ENCODE results near the gene TMEM63C. TPM values are rescaled to one million over a fixed set of nuclear protein-coding genes. Genes with fewer than 3 reads are reported as not detected.

Gene TMEM63C
- total RNA-seq, 5 donors from 2014 or later (not counting 1 experiment from before 2014, with no cell fraction given), result 0.76 to 2.6 (median 1.3) TPM

GRCh38 chr14:77259025-77259715, 77.6 kb downstream of the TMEM63C start:
- ATAC-seq (replicated peaks in 1 of 4) (no peak), DNase-seq (no peak)
- Histone ChIP-seq H3K4me1 (ENCODE audit: control insufficient read depth in 1 of 2, extremely low read depth in 1 of 2, insufficient read depth in 2 of 2, low read length in 2 of 2) (no peaks in the 10 kb centered on the region), H3K27me3 (replicated peaks in 1 of 2; ENCODE audit: control insufficient read depth in 2 of 2, extremely low read depth in 1 of 2, insufficient read depth in 2 of 2, low read length in 1 of 2) (peaks cover 0 to 42% of the 10 kb centered on the region in 2 experiments), H3K27ac (ENCODE audit: low read length) (no peak overlapping the region), H3K36me3 (ENCODE audit: control insufficient read depth in 2 of 2, extremely low read depth in 1 of 2, insufficient read depth in 1 of 2, low read length in 1 of 2) (no peaks in the 10 kb centered on the region), H3K9me3 (no peaks in the 10 kb centered on the region), H3K4me3 (ENCODE audit: control insufficient read depth in 1 of 2, extremely low read depth in 1 of 2, low read length in 1 of 2) (no peak overlapping the region)
- CTCF ChIA-PET, result no interaction called here
- POLR2A ChIA-PET, result no interaction called here
- no peaks in the 10 kb centered on the region for H3K36me3 Mint-ChIP-seq
- H3K9me3 Mint-ChIP-seq, result no peaks in the 10 kb centered on the region
- H3K27ac Mint-ChIP-seq, result no peak overlapping the region
- peaks cover 7 to 22% of the 10 kb centered on the region in 2 donors for H3K27me3 Mint-ChIP-seq
- 83% methylated on average over 6 of the region's 11 CpGs for WGBS (ENCODE audit: insufficient coverage)
- no peak overlapping the region for H3K4me3 Mint-ChIP-seq
- no peaks in the 10 kb centered on the region for H3K4me1 Mint-ChIP-seq

- POLR2A ChIA-PET, result no interaction called here
- ATAC-seq (replicated peaks in 1 of 4), result no peak
- H3K4me1 ChIP-seq (ENCODE audit: control insufficient read depth in 1 of 2, extremely low read depth in 1 of 2, insufficient read depth in 2 of 2, low read length in 2 of 2), result no peaks in the 10 kb centered on the region
- 83% methylated on average over 8 of the region's 11 CpGs for WGBS (ENCODE audit: insufficient coverage)
- Mint-ChIP-seq H3K27me3 (peaks cover 7 to 22% of the 10 kb centered on the region in 2 donors), H3K27ac (no peak overlapping the region), H3K4me3 (no peak overlapping the region), H3K9me3 (no peaks in the 10 kb centered on the region), H3K4me1 (no peaks in the 10 kb centered on the region), H3K36me3 (no peaks in the 10 kb centered on the region)
- DNase-seq, result no peak
- CTCF ChIA-PET, result no interaction called here
- H3K4me3 ChIP-seq (ENCODE audit: control insufficient read depth in 1 of 2, extremely low read depth in 1 of 2, low read length in 1 of 2), result no peak overlapping the region
- no peaks in the 10 kb centered on the region for H3K9me3 ChIP-seq
- H3K27me3 ChIP-seq (replicated peaks in 1 of 2; ENCODE audit: control insufficient read depth in 2 of 2, extremely low read depth in 1 of 2, insufficient read depth in 2 of 2, low read length in 1 of 2), result peaks cover 0 to 49% of the 10 kb centered on the region in 2 experiments
- no peak overlapping the region for H3K27ac ChIP-seq (ENCODE audit: low read length)
- H3K36me3 ChIP-seq (ENCODE audit: control insufficient read depth in 2 of 2, extremely low read depth in 1 of 2, insufficient read depth in 1 of 2, low read length in 1 of 2), result no peaks in the 10 kb centered on the region
These were observed 78.6 kb downstream of the TMEM63C start for GRCh38 chr14:77260199-77260598.

GRCh38 chr14:77260631-77261030, 79.0 kb downstream of the TMEM63C start:
- no peak for ATAC-seq (replicated peaks in 1 of 4)
- no peaks in the 10 kb centered on the region for H3K36me3 Mint-ChIP-seq
- H3K27me3 ChIP-seq (replicated peaks in 1 of 2; ENCODE audit: control insufficient read depth in 2 of 2, extremely low read depth in 1 of 2, insufficient read depth in 2 of 2, low read length in 1 of 2), result peaks cover 0 to 53% of the 10 kb centered on the region in 2 experiments
- no peak overlapping the region for H3K27ac Mint-ChIP-seq
- no peaks in the 10 kb centered on the region for H3K9me3 Mint-ChIP-seq
- no peaks in the 10 kb centered on the region for H3K4me1 ChIP-seq (ENCODE audit: control insufficient read depth in 1 of 2, extremely low read depth in 1 of 2, insufficient read depth in 2 of 2, low read length in 2 of 2)
- DNase-seq, result no peak
- H3K36me3 ChIP-seq (ENCODE audit: control insufficient read depth in 2 of 2, extremely low read depth in 1 of 2, insufficient read depth in 1 of 2, low read length in 1 of 2), result no peaks in the 10 kb centered on the region
- H3K27me3 Mint-ChIP-seq, result peaks cover 7 to 22% of the 10 kb centered on the region in 2 donors
- no peaks in the 10 kb centered on the region for H3K9me3 ChIP-seq
- CTCF ChIA-PET, result no interaction called here
- H3K4me3 ChIP-seq (ENCODE audit: control insufficient read depth in 1 of 2, extremely low read depth in 1 of 2, low read length in 1 of 2), result no peak overlapping the region
- WGBS (ENCODE audit: insufficient coverage), result 34% methylated on average over 10 of the region's 10 CpGs
- POLR2A ChIA-PET, result no interaction called here
- no peaks in the 10 kb centered on the region for H3K4me1 Mint-ChIP-seq
- no peak overlapping the region for H3K4me3 Mint-ChIP-seq
- H3K27ac ChIP-seq (ENCODE audit: low read length), result no peak overlapping the region

GRCh38 chr14:77264466-77265186, 83.0 kb downstream of the TMEM63C start:
- no peak for ATAC-seq (replicated peaks in 1 of 4)
- Histone ChIP-seq H3K27ac (ENCODE audit: low read length) (no peak overlapping the region), H3K4me1 (ENCODE audit: control insufficient read depth in 1 of 2, extremely low read depth in 1 of 2, insufficient read depth in 2 of 2, low read length in 2 of 2) (no peaks in the 10 kb centered on the region), H3K4me3 (ENCODE audit: control insufficient read depth in 1 of 2, extremely low read depth in 1 of 2, low read length in 1 of 2) (no peak overlapping the region), H3K36me3 (ENCODE audit: control insufficient read depth in 2 of 2, extremely low read depth in 1 of 2, insufficient read depth in 1 of 2, low read length in 1 of 2) (no peaks in the 10 kb centered on the region), H3K27me3 (replicated peaks in 1 of 2; ENCODE audit: control insufficient read depth in 2 of 2, extremely low read depth in 1 of 2, insufficient read depth in 2 of 2, low read length in 1 of 2) (peaks cover 0 to 57% of the 10 kb centered on the region in 2 experiments), H3K9me3 (no peaks in the 10 kb centered on the region)
- WGBS (ENCODE audit: insufficient coverage), result 65% methylated on average over 14 of the region's 16 CpGs
- no peak for DNase-seq
- H3K27ac Mint-ChIP-seq, result no peak overlapping the region
- H3K4me3 Mint-ChIP-seq, result no peak overlapping the region
- no peaks in the 10 kb centered on the region for H3K36me3 Mint-ChIP-seq
- ChIA-PET CTCF (no interaction called here), POLR2A (no interaction called here)
- peaks cover 21 to 38% of the 10 kb centered on the region in 2 donors for H3K27me3 Mint-ChIP-seq
- no peaks in the 10 kb centered on the region for H3K4me1 Mint-ChIP-seq
- peaks cover 0 to 3% (median 3%) of the 10 kb centered on the region in 3 donors for H3K9me3 Mint-ChIP-seq

GRCh38 chr14:77265187-77265515, 83.6 kb downstream of the TMEM63C start:
- Histone ChIP-seq H3K4me3 (ENCODE audit: control insufficient read depth in 1 of 2, extremely low read depth in 1 of 2, low read length in 1 of 2) (no peak overlapping the region), H3K4me1 (ENCODE audit: control insufficient read depth in 1 of 2, extremely low read depth in 1 of 2, insufficient read depth in 2 of 2, low read length in 2 of 2) (no peaks in the 10 kb centered on the region), H3K27me3 (replicated peaks in 1 of 2; ENCODE audit: control insufficient read depth in 2 of 2, extremely low read depth in 1 of 2, insufficient read depth in 2 of 2, low read length in 1 of 2) (peaks cover 0 to 56% of the 10 kb centered on the region in 2 experiments), H3K27ac (ENCODE audit: low read length) (no peak overlapping the region), H3K9me3 (no peaks in the 10 kb centered on the region), H3K36me3 (ENCODE audit: control insufficient read depth in 2 of 2, extremely low read depth in 1 of 2, insufficient read depth in 1 of 2, low read length in 1 of 2) (no peaks in the 10 kb centered on the region)
- H3K9me3 Mint-ChIP-seq, result peaks cover 0 to 3% (median 3%) of the 10 kb centered on the region in 3 donors
- no peak overlapping the region for H3K4me3 Mint-ChIP-seq
- CTCF ChIA-PET, result no interaction called here
- peaks cover 1 to 5% (median 1%) of the 10 kb centered on the region in 3 donors for H3K4me1 Mint-ChIP-seq
- no peaks in the 10 kb centered on the region for H3K36me3 Mint-ChIP-seq
- no peak overlapping the region for H3K27ac Mint-ChIP-seq
- peaks cover 25 to 37% of the 10 kb centered on the region in 2 donors for H3K27me3 Mint-ChIP-seq
- ATAC-seq (replicated peaks in 1 of 4) (no peak), DNase-seq (no peak)
- POLR2A ChIA-PET, result no interaction called here
- 52% methylated on average over 2 of the region's 2 CpGs for WGBS (ENCODE audit: insufficient coverage)

GRCh38 chr14:77265561-77266335, 84.2 kb downstream of the TMEM63C start:
- Histone ChIP-seq H3K4me3 (ENCODE audit: control insufficient read depth in 1 of 2, extremely low read depth in 1 of 2, low read length in 1 of 2) (no peak overlapping the region), H3K27ac (ENCODE audit: low read length) (no peak overlapping the region), H3K9me3 (no peaks in the 10 kb centered on the region), H3K36me3 (ENCODE audit: control insufficient read depth in 2 of 2, extremely low read depth in 1 of 2, insufficient read depth in 1 of 2, low read length in 1 of 2) (no peaks in the 10 kb centered on the region), H3K4me1 (ENCODE audit: control insufficient read depth in 1 of 2, extremely low read depth in 1 of 2, insufficient read depth in 2 of 2, low read length in 2 of 2) (no peaks in the 10 kb centered on the region), H3K27me3 (replicated peaks in 1 of 2; ENCODE audit: control insufficient read depth in 2 of 2, extremely low read depth in 1 of 2, insufficient read depth in 2 of 2, low read length in 1 of 2) (peaks cover 0 to 55% of the 10 kb centered on the region in 2 experiments)
- DNase-seq (no peak), ATAC-seq (replicated peaks in 1 of 4) (no peak)
- Mint-ChIP-seq H3K4me1 (peaks cover 1 to 6% (median 1%) of the 10 kb centered on the region in 3 donors), H3K4me3 (no peak overlapping the region), H3K27ac (no peak overlapping the region), H3K36me3 (no peaks in the 10 kb centered on the region), H3K9me3 (peaks cover 0 to 3% (median 3%) of the 10 kb centered on the region in 3 donors), H3K27me3 (peaks cover 27 to 37% of the 10 kb centered on the region in 2 donors)
- ChIA-PET CTCF (no interaction called here), POLR2A (no interaction called here)
- 85% methylated on average over 6 of the region's 16 CpGs for WGBS (ENCODE audit: insufficient coverage)

Measured in T-cell (primary cell).